Ectodermal cell (in vitro differentiated cells): ENCODE data around the gene SEL1L2.
A peak's percentile ranks its signal among the peaks of the same experiment; 100 is the strongest.
"Not testable (repeated sequence)": the region's sequence is repeated elsewhere in the genome, so short reads cannot be mapped to it uniquely, and the experiment has no call there.

Experiments
- H3K27ac ChIP-seq: 2 replicates; pipeline ENCODE4 v1.7.0; 2013; ENCODE audit warnings: mild to moderate bottlenecking, low read depth, low read length; ENCODE audit not compliant: insufficient read depth, poor library complexity, severe bottlenecking
- H3K27me3 ChIP-seq: 2 replicates; pipeline ENCODE4 v1.7.0; 2013; ENCODE audit warnings: mild to moderate bottlenecking, low read length; ENCODE audit not compliant: insufficient read depth, control insufficient read depth, poor library complexity, severe bottlenecking
- H3K36me3 ChIP-seq: one replicate; pipeline ENCODE4 v1.7.0; 2013; ENCODE audit warnings: low read length; ENCODE audit not compliant: control insufficient read depth, insufficient read depth
- H3K4me1 ChIP-seq: one replicate; pipeline ENCODE4 v1.7.0; 2013; ENCODE audit warnings: low read length; ENCODE audit not compliant: control insufficient read depth, insufficient read depth
- H3K4me3 ChIP-seq: 2 replicates; pipeline ENCODE4 v1.7.0; 2013; ENCODE audit warnings: low read depth, low read length, control low read depth; ENCODE audit not compliant: insufficient read depth
- H3K9me3 ChIP-seq: 2 replicates; pipeline ENCODE4 v1.7.0; 2013; ENCODE audit warnings: mild to moderate bottlenecking, low read length, moderate library complexity; ENCODE audit not compliant: control insufficient read depth
- WGBS, 2 experiments: methylation state at CpG; one replicate each; pipeline ENCODE4 v1.1.7; 2013; ENCODE audit warnings: missing lambda C conversion rate in 2 of 2; 5-methylcytosine and 5-hydroxymethylcytosine counted together

Gene SEL1L2

GRCh38 chr20:13995086-13995665 lies 4.8 kb upstream of the SEL1L2 start, which contains the start of gene MACROD2:
Gene MACROD2 (plus strand): TSS chr20:13995516.
- Histone ChIP-seq H3K4me3 (peak within 1 kb of the TSS; percentile 62), H3K9me3 (no peaks in the 10 kb centered on the region), H3K27ac (no peak within 1 kb of the TSS), H3K27me3 (peaks cover 12% of the 10 kb centered on the region), H3K36me3 (no peaks in the 10 kb centered on the region), H3K4me1 (no peaks in the 10 kb centered on the region)
- 1% methylated on average over 61 of the region's 61 CpGs for WGBS, 2 experiments

DNA sequence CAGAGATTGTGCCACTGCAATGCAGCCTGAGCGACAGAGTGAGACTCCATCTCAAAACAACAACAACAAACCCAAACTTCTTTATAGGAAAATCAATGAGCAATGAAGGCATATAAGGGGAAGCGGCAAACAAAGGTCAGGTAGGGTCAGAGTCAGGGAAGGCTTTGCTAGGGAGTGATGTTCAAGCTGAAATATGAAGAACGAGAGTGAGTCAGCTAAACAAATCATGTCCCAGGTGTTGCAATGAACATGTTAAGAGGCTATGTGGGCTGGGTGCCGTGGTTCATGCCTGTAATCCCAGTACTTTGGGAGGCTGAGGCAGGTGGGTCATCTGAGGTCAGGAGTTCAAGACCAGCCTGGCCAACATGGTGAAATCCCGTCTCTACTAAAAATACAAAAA lies 1.5 kb upstream of the SEL1L2 start:
- H3K4me3 ChIP-seq, H3K4me1 ChIP-seq, H3K27ac ChIP-seq, H3K36me3 ChIP-seq, H3K9me3 ChIP-seq: not testable (repeated sequence)
- WGBS, 2 experiments: 92 to 94% methylated on average over 4 to 5 of the region's 5 CpGs
- H3K27me3 ChIP-seq: peaks cover 12% of the 10 kb centered on the region

DNA sequence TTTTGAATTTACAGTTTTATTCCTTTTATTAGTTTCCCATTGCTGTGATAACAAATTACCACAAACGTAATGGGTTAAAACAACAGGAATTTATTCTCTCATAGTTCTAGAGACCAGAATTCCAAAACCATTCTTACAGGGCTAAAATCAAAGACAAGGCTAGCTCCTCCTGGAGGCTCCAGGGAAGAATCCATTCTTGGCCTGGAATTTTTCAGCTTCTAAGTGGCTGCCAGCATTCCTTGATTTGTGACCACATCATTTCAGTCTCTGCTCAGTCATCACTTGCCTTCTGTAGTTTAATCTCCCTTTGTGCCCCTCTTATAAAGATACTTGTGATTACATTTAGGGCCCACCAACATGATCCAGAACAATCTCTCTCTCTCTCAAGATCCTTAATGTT lies 897 bp upstream of the SEL1L2 start:
- no peaks in the 10 kb centered on the region for H3K4me1 ChIP-seq
- 94 to 100% methylated on average over 1 of the region's 1 CpG for WGBS, 2 experiments
- H3K9me3 ChIP-seq: no peaks in the 10 kb centered on the region
- no peak overlapping the region for H3K4me3 ChIP-seq
- H3K27me3 ChIP-seq: peaks cover 6% of the 10 kb centered on the region
- H3K36me3 ChIP-seq: no peaks in the 10 kb centered on the region
- H3K27ac ChIP-seq: peak overlapping the region; percentile 83

- 68 to 71% methylated on average over 4 of the region's 4 CpGs for WGBS, 2 experiments
- Histone ChIP-seq H3K4me3 (no peak overlapping the region), H3K27me3 (no peaks in the 10 kb centered on the region), H3K4me1 (no peaks in the 10 kb centered on the region), H3K9me3 (no peaks in the 10 kb centered on the region), H3K27ac (no peak overlapping the region), H3K36me3 (no peaks in the 10 kb centered on the region)
Observed at GRCh38 chr20:13984211-13984610, 6.2 kb downstream of the SEL1L2 start.

DNA sequence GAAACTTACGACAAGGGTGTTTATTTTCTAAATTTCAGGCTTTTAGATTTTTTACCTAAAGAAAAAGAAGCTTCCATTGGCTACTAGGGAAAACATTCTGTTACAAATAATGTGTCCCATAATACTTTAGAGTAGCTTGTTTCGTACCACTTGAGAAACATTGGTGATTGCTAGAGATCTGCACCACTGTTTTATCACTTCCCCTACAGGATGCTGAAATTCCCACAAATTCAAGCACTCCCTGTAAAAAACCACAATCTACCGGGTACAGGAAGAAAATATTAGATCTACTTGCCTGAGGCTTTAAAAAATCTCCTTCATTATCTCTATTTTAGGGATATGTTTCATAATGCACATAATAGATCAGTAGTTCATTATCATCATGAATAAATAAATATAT lies 29.9 kb downstream of the SEL1L2 start:
- H3K27me3 ChIP-seq: no peaks in the 10 kb centered on the region
- no peaks in the 10 kb centered on the region for H3K4me1 ChIP-seq
- H3K4me3 ChIP-seq: no peak overlapping the region
- H3K9me3 ChIP-seq: no peaks in the 10 kb centered on the region
- WGBS, 2 experiments: 97 to 100% methylated on average over 2 to 3 of the region's 3 CpGs
- no peak overlapping the region for H3K27ac ChIP-seq
- H3K36me3 ChIP-seq: no peaks in the 10 kb centered on the region

- Histone ChIP-seq H3K36me3 (no peaks in the 10 kb centered on the region), H3K27me3 (no peaks in the 10 kb centered on the region), H3K9me3 (no peaks in the 10 kb centered on the region), H3K4me3 (no peak overlapping the region), H3K27ac (no peak overlapping the region), H3K4me1 (no peaks in the 10 kb centered on the region)
- 100% methylated on average over 1 to 2 of the region's 2 CpGs for WGBS, 2 experiments
Observed at GRCh38 chr20:13960119-13960518, 30.3 kb downstream of the SEL1L2 start.

DNA sequence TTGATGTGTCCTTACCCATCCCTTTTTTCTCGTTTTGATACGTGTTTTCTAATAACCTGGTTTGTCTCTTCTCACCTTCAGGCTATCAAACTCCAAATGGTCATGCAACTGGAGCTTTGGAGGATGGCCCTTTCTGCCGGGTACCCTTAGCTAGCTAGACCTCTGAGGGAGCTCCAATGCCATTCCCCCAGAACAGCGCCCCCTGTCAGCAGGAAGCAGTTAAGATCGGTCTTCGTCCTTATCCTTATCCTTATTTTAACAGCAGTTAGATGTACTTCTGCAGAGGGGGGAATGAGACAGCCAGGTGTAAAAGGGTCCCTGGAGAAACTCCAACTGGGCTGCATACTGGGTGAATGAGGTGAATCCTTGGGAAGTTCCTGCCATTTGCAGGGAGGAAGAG lies 37.2 kb downstream of the SEL1L2 start:
- no peaks in the 10 kb centered on the region for H3K4me1 ChIP-seq
- H3K4me3 ChIP-seq: no peak overlapping the region
- no peaks in the 10 kb centered on the region for H3K9me3 ChIP-seq
- no peak overlapping the region for H3K27ac ChIP-seq
- H3K36me3 ChIP-seq: no peaks in the 10 kb centered on the region
- no peaks in the 10 kb centered on the region for H3K27me3 ChIP-seq
- WGBS, 2 experiments: 79 to 88% methylated on average over 6 of the region's 6 CpGs

- no peak overlapping the region for H3K27ac ChIP-seq
- no peaks in the 10 kb centered on the region for H3K27me3 ChIP-seq
- H3K4me3 ChIP-seq: no peak overlapping the region
- 89 to 94% methylated on average over 3 of the region's 3 CpGs for WGBS, 2 experiments
- no peaks in the 10 kb centered on the region for H3K9me3 ChIP-seq
- no peaks in the 10 kb centered on the region for H3K4me1 ChIP-seq
- H3K36me3 ChIP-seq: no peaks in the 10 kb centered on the region
Observed at GRCh38 chr20:13947719-13948118, 42.7 kb downstream of the SEL1L2 start.

- 89 to 96% methylated on average over 7 of the region's 7 CpGs for WGBS, 2 experiments
- Histone ChIP-seq H3K4me1 (no peaks in the 10 kb centered on the region), H3K27me3 (no peaks in the 10 kb centered on the region), H3K4me3 (no peak overlapping the region), H3K36me3 (no peaks in the 10 kb centered on the region), H3K27ac (no peak overlapping the region), H3K9me3 (no peaks in the 10 kb centered on the region)
Observed at GRCh38 chr20:13941031-13941430, 49.4 kb downstream of the SEL1L2 start.

DNA sequence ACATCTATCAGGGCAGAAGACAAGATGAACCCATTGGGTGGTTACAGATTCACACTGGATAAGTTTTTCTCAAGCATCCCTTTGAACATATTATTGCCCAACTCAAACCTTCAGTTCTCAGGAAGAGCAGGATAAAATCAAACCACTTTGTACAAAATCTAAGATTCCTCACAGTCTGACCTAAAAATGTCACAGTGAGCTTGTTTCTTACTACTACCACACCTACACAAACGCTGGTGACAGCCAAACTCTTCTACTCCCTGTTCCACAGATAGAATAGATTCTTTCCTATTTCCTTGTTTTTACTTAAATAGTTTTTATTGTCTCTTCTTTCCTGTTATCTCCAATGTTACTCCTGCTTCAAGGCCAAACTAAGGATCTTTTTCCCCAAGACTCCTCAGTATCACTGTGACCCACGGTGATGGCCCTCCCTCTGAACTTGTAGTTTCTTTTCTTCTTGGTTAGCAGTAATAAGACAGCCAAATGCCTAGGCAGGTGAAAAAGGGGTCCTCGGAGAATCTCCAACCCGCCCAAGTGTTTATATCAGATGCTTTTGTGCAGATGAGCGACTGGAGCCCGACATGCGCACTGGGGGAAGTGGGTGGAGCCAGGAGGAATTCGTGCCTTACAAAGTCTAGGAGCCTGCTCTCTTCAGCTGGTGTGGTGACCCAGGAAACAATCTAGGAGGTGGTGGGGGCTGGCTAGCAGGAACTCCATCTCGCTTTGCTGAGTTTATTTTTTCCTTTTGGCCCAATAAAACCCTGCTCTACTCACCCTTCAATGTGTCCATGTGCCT lies 53.4 kb downstream of the SEL1L2 start:
- H3K4me1 ChIP-seq: no peaks in the 10 kb centered on the region
- H3K4me3 ChIP-seq: no peak overlapping the region
- WGBS, 2 experiments: 89 to 94% methylated on average over 9 of the region's 9 CpGs
- no peaks in the 10 kb centered on the region for H3K27me3 ChIP-seq
- H3K9me3 ChIP-seq: no peaks in the 10 kb centered on the region
- H3K36me3 ChIP-seq: no peaks in the 10 kb centered on the region
- H3K27ac ChIP-seq: no peak overlapping the region
